WTC11 (cell line): Measurements from ENCODE around the gene BACH2. TPM values are rescaled to one million over a fixed set of nuclear protein-coding genes. Genes with fewer than 3 reads are reported as not detected.

Experiments used
- ATAC-seq: fragments of 200-7000 bp; cut with Tn5 transposase; 2 replicates; pipeline ENCODE4 v1.10.0; 2021; ENCODE audit warnings: mild to moderate bottlenecking, moderate library complexity
- CTCF ChIA-PET: fragments of 300-600 bp; sonication (Branson Sonifier 250); formaldehyde crosslinking; loops from one replicate; lab custom pipeline; 2021; ENCODE audit warnings: antibody characterized with exemption; lab: Charles Lee
- POLR2A ChIA-PET: fragments of 350-600 bp; sonication (Branson Sonifier 250); formaldehyde crosslinking; loops from one replicate; lab custom pipeline; 2021; ENCODE audit warnings: antibody characterized with exemption; lab: Charles Lee
- DNase-seq: peaks from one replicate; pipeline ENCODE4 v3.0.0; 2021; ENCODE audit warnings: low spot score
- H3K27ac Mint-ChIP-seq: 2 replicates; pipeline ENCODE4 v1.8.0; 2021; ENCODE audit warnings: mixed read lengths
- H3K27me3 Mint-ChIP-seq: 2 replicates; pipeline ENCODE4 v1.8.0; 2021; ENCODE audit warnings: low read depth, mild to moderate bottlenecking, moderate library complexity, mixed read lengths
- H3K36me3 Mint-ChIP-seq: 2 replicates; pipeline ENCODE4 v1.8.0; 2021; ENCODE audit warnings: mixed read lengths
- H3K4me1 Mint-ChIP-seq: 2 replicates; pipeline ENCODE4 v1.8.0; 2022; ENCODE audit warnings: mixed read lengths
- H3K4me3 Mint-ChIP-seq: 2 replicates; pipeline ENCODE4 v1.8.0; 2021; ENCODE audit warnings: mild to moderate bottlenecking, moderate library complexity, mixed read lengths
- H3K9me3 Mint-ChIP-seq: 2 replicates; pipeline ENCODE4 v1.8.0; 2021; ENCODE audit warnings: mixed read lengths
- ATF1 ChIP-seq: sonication (generic); formaldehyde crosslinking; IDR thresholded peaks from 2 replicates; pipeline ENCODE4 v1.8.1; 2023; ENCODE audit warnings: mild to moderate bottlenecking, moderate library complexity, missing genetic modification reagents
- ATF6 ChIP-seq: sonication (generic); formaldehyde crosslinking; IDR thresholded peaks from 2 replicates; pipeline ENCODE4 v1.8.1; 2023; ENCODE audit warnings: mild to moderate bottlenecking, missing genetic modification reagents
- CDX4 ChIP-seq: fragments of 250-450 bp; sonication (Bioruptor Pico); IDR thresholded peaks from 2 replicates; pipeline ENCODE4 v1.9.0; 2021; ENCODE audit warnings: moderate library complexity, mild to moderate bottlenecking, inconsistent platforms, borderline replicate concordance
- CREB1 ChIP-seq: sonication (generic); formaldehyde crosslinking; IDR thresholded peaks from 2 replicates; pipeline ENCODE4 v1.8.0; 2023; ENCODE audit warnings: mild to moderate bottlenecking, missing genetic modification reagents
- CREM ChIP-seq: sonication (generic); formaldehyde crosslinking; IDR thresholded peaks from 2 replicates; pipeline ENCODE4 v1.8.1; 2022; ENCODE audit warnings: mild to moderate bottlenecking, missing genetic modification reagents, moderate library complexity
- CTCF ChIP-seq: fragments of 200-600 bp; IDR thresholded peaks from 2 replicates; pipeline ENCODE4 v1.8.0; 2022; ENCODE audit warnings: antibody characterized with exemption
- E2F1 ChIP-seq: sonication (generic); formaldehyde crosslinking; IDR thresholded peaks from 2 replicates; pipeline ENCODE4 v1.8.0; 2022; ENCODE audit warnings: mild to moderate bottlenecking, missing genetic modification reagents
- ELF4 ChIP-seq: sonication (generic); formaldehyde crosslinking; IDR thresholded peaks from 2 replicates; pipeline ENCODE4 v1.8.1; 2022; ENCODE audit warnings: low read depth, mild to moderate bottlenecking, moderate library complexity, missing genetic modification reagents
- ESRRA ChIP-seq: sonication (generic); formaldehyde crosslinking; IDR thresholded peaks from 2 replicates; pipeline ENCODE4 v1.8.1; 2022; ENCODE audit warnings: mild to moderate bottlenecking, missing genetic modification reagents, borderline replicate concordance
- GRHL2 ChIP-seq: fragments of 250-450 bp; sonication (Bioruptor Pico); IDR thresholded peaks from 2 replicates; pipeline ENCODE4 v1.8.0; 2022; ENCODE audit warnings: mild to moderate bottlenecking, moderate library complexity; ENCODE audit not compliant: insufficient replicate concordance, severe bottlenecking
- IRF2 ChIP-seq: sonication (generic); formaldehyde crosslinking; IDR thresholded peaks from 2 replicates; pipeline ENCODE4 v1.8.0; 2022; ENCODE audit warnings: low read depth, missing genetic modification reagents, borderline replicate concordance
- MAX ChIP-seq: sonication (generic); formaldehyde crosslinking; IDR thresholded peaks from 2 replicates; pipeline ENCODE4 v1.8.0; 2022; ENCODE audit warnings: mild to moderate bottlenecking, missing genetic modification reagents
- NR2C2 ChIP-seq: sonication (generic); formaldehyde crosslinking; IDR thresholded peaks from 2 replicates; pipeline ENCODE4 v1.8.0; 2022; ENCODE audit warnings: mild to moderate bottlenecking, missing genetic modification reagents
- TEAD4 ChIP-seq: sonication (generic); formaldehyde crosslinking; IDR thresholded peaks from 2 replicates; pipeline ENCODE4 v1.8.0; 2022; ENCODE audit warnings: mild to moderate bottlenecking, missing genetic modification reagents
- TP53 ChIP-seq: sonication (generic); formaldehyde crosslinking; IDR thresholded peaks from 2 replicates; pipeline ENCODE4 v1.8.1; 2023; ENCODE audit warnings: mild to moderate bottlenecking, missing genetic modification reagents
- USF1 ChIP-seq: sonication (generic); formaldehyde crosslinking; IDR thresholded peaks from 2 replicates; pipeline ENCODE4 v1.8.0; 2022; ENCODE audit warnings: mild to moderate bottlenecking, missing genetic modification reagents
- USF2 ChIP-seq: sonication (generic); formaldehyde crosslinking; IDR thresholded peaks from 2 replicates; pipeline ENCODE4 v1.8.1; 2023; ENCODE audit warnings: mild to moderate bottlenecking, missing genetic modification reagents, moderate library complexity
- ZMAT4 ChIP-seq: fragments of 250-450 bp; sonication (Bioruptor Pico); IDR thresholded peaks from 2 replicates; pipeline ENCODE4 v1.9.0; 2021; ENCODE audit warnings: mild to moderate bottlenecking
- ZNF317 ChIP-seq: sonication (generic); formaldehyde crosslinking; IDR thresholded peaks from 2 replicates; pipeline ENCODE4 v1.8.1; 2023; ENCODE audit warnings: low read depth, mild to moderate bottlenecking, moderate library complexity, missing genetic modification reagents, borderline replicate concordance
- ZNF416 ChIP-seq: fragments of 250-450 bp; sonication (Bioruptor Pico); IDR thresholded peaks from 2 replicates; pipeline ENCODE4 v1.9.0; 2021; ENCODE audit warnings: mild to moderate bottlenecking, inconsistent platforms
- ZNF423 ChIP-seq: fragments of 250-450 bp; sonication (Bioruptor Pico); IDR thresholded peaks from 2 replicates; pipeline ENCODE4 v2.1.2; 2022; ENCODE audit warnings: mild to moderate bottlenecking, moderate library complexity
- ZNF671 ChIP-seq: fragments of 250-450 bp; sonication (Bioruptor Pico); IDR thresholded peaks from 2 replicates; pipeline ENCODE4 v1.8.0; 2021; ENCODE audit warnings: mild to moderate bottlenecking
- ZSCAN18 ChIP-seq: fragments of 250-450 bp; sonication (Bioruptor Pico); IDR thresholded peaks from 2 replicates; pipeline ENCODE4 v2.1.2; 2022; ENCODE audit warnings: mild to moderate bottlenecking, moderate library complexity
- total RNA-seq: library from RNA; stranded (reverse); gene quantifications from 3 replicates; pipeline ENCODE4 v1.2.3, GENCODE V29; 2021

BACH2 gene
- total RNA-seq, 1 experiment from 2014 or later = 5.9 TPM

- CTCF ChIA-PET = interaction anchor here (2.8 kb wide), 1 partner anchor 170 kb away, joined by 7 read pairs; no protein-coding TSS in a partner anchor
- Mint-ChIP-seq H3K4me3 (no peak overlapping the region), H3K9me3 (peaks cover 31% of the 10 kb centered on the region), H3K27ac (no peak overlapping the region), H3K36me3 (peaks cover 4% of the 10 kb centered on the region)
- POLR2A ChIA-PET = no interaction called here
- ATAC-seq = no peak
- TF ChIP-seq ZNF671 (CRISPR knock-in tag) (no peak), CTCF (no peak), NR2C2 (no peak), GRHL2 (CRISPR knock-in tag) (no peak), CDX4 (CRISPR knock-in tag) (no peak), MAX (CRISPR knock-in tag) (no peak), USF2 (CRISPR knock-in tag) (no peak), IRF2 (CRISPR knock-in tag) (no peak), ELF4 (CRISPR knock-in tag) (no peak), ATF1 (no peak), ZNF317 (CRISPR knock-in tag) (no peak), TP53 (CRISPR knock-in tag) (no peak), ZMAT4 (CRISPR knock-in tag) (no peak), ZNF423 (CRISPR knock-in tag) (no peak), CREM (CRISPR knock-in tag) (no peak), ZNF416 (CRISPR knock-in tag) (no peak), TEAD4 (CRISPR knock-in tag) (no peak), ZSCAN18 (CRISPR knock-in tag) (no peak)
- TF ChIP-seq, all 79 proteins: peak for 0
- H3K27me3 Mint-ChIP-seq = no peaks in the 10 kb centered on the region
- no peak for DNase-seq
- no peaks in the 10 kb centered on the region for H3K4me1 Mint-ChIP-seq
Measured at GRCh38 chr6:90110971-90111370, 185.7 kb downstream of the BACH2 start.

- no peaks in the 10 kb centered on the region for H3K4me1 Mint-ChIP-seq
- no peak for ATAC-seq
- ChIA-PET CTCF (interaction anchor here (2.8 kb wide), 1 partner anchor 168 kb away, joined by 7 read pairs; no protein-coding TSS in a partner anchor), POLR2A (no interaction called here)
- no peaks in the 10 kb centered on the region for H3K27me3 Mint-ChIP-seq
- DNase-seq = no peak
- H3K9me3 Mint-ChIP-seq = peaks cover 18% of the 10 kb centered on the region
- H3K36me3 Mint-ChIP-seq = peaks cover 4% of the 10 kb centered on the region
- H3K4me3 Mint-ChIP-seq = no peak overlapping the region
- H3K27ac Mint-ChIP-seq = no peak overlapping the region
- no peak for TF ChIP-seq ESRRA (CRISPR knock-in tag)
- TF ChIP-seq GRHL2 (CRISPR knock-in tag) = no peak
- TF ChIP-seq ATF6 = no peak
- no peak for TF ChIP-seq USF1
- no peak for TF ChIP-seq E2F1 (CRISPR knock-in tag)
- no peak for TF ChIP-seq CREB1
Measured at GRCh38 chr6:90109141-90109540, 187.5 kb downstream of the BACH2 start.
